Stomach (tissue), 9 donors: Measurements from ENCODE around the gene YWHAG. TPM values are rescaled to one million over a fixed set of nuclear protein-coding genes. Genes with fewer than 3 reads are reported as not detected.
"Not testable (repeated sequence)": the region's sequence is repeated elsewhere in the genome, so short reads cannot be mapped to it uniquely, and the experiment has no call there.

Experiments used
- DNase-seq, 2 donors: peaks; one replicate each; pipeline versions ENCODE4 v3.0.0 to v3.0.0-alpha.2; 2013 to 2019
- H3K27ac ChIP-seq, 5 donors: fragments of 200-600 bp in 4 of 5; sonication (generic) in 4 of 5; one replicate each; pipeline ENCODE4 v1.5.1; 2013 to 2019; ENCODE audit warnings: mild to moderate bottlenecking in 1 of 5, moderate library complexity in 1 of 5
- H3K27me3 ChIP-seq, 3 donors: fragments of 200-600 bp; sonication (generic); one replicate each; pipeline ENCODE4 v1.5.1; 2017 to 2019; ENCODE audit warnings: mixed run types in 1 of 3
- H3K36me3 ChIP-seq, 4 donors: fragments of 200-600 bp; sonication (generic); 1 replicate in 3 of 4; 2 replicates in 1 of 4; pipeline ENCODE4 v1.5.1; 2016 to 2019
- H3K4me1 ChIP-seq, 4 donors: fragments of 200-600 bp; sonication (generic); one replicate each; pipeline ENCODE4 v1.5.1; 2016 to 2019
- H3K4me3 ChIP-seq, 4 donors: fragments of 200-600 bp; sonication (generic) in 3 of 4; one replicate each; pipeline ENCODE4 v1.5.1; 2016 to 2019; ENCODE audit warnings: mild to moderate bottlenecking in 1 of 4
- H3K9me3 ChIP-seq, 4 donors: fragments of 200-600 bp; sonication (generic); one replicate each; pipeline ENCODE4 v1.5.1; 2016 to 2019
- CTCF ChIP-seq, 7 experiments: fragments of 450-650 bp in 4 of 7; fragments of 200-600 bp in 3 of 7; sonication (generic) in 3 of 7; IDR thresholded peaks; one replicate each; pipeline ENCODE4 v1.5.1; 2016 to 2019; ENCODE audit warnings: antibody characterized with exemption in 7 of 7, control low read depth in 2 of 7, mild to moderate bottlenecking in 1 of 7
- EP300 ChIP-seq: sonication (generic); formaldehyde crosslinking; IDR thresholded peaks from one replicate; pipeline ENCODE4 v1.6.1; 2017; ENCODE audit warnings: antibody characterized with exemption
- POLR2A ChIP-seq, 4 donors: fragments of 450-650 bp; IDR thresholded peaks; one replicate each; pipeline ENCODE4 v1.6.1; 2016; ENCODE audit warnings: antibody characterized with exemption in 4 of 4, control low read depth in 2 of 4, mild to moderate bottlenecking in 1 of 4, moderate library complexity in 1 of 4
- POLR2AphosphoS5 ChIP-seq, 3 donors: sonication (generic); formaldehyde crosslinking; IDR thresholded peaks; one replicate each; pipeline ENCODE4 v1.6.1; 2016; ENCODE audit warnings: antibody characterized with exemption in 3 of 3
- WGBS, 5 donors: extraction: QIAGEN DNeasy Blood & Tissue Kit in 3 of 5; methylation state at CpG; one replicate each; pipeline versions ENCODE4 v1.1.5 to v1.1.7; 2013 to 2018; 5-methylcytosine and 5-hydroxymethylcytosine counted together
- intact Hi-C: fragments of 100-400 bp; cut with DNase I; formaldehyde crosslinking; loops from one replicate; pipeline ENCODE4 v1.15.1; 2023; ENCODE audit warnings: low total_unique reads
- polyA plus RNA-seq, 3 donors: library from polyadenylated mRNA; stranded (reverse); fragments of 200-250 nt; gene quantifications; one replicate each; pipeline ENCODE4 v1.2.3, GENCODE V29; 2013
- total RNA-seq, 5 donors: library from RNA; depleted of rRNA; stranded (reverse); fragments of >200 nt; gene quantifications; one replicate each; pipeline versions ENCODE4 v1.1.0 to v1.2.3, GENCODE V29; 2014 to 2016
- donor health status: healthy with polysubstance abuse.
- donor health status: Bipolar disorder and iron deficiency.
- donor health status: healthy.

The YWHAG gene
- total and polyA plus RNA-seq, 8 donors: 26.7 to 64.6 (median 45.9) TPM

- Histone ChIP-seq H3K4me1 (peaks cover 55 to 86% (median 68%) of the 10 kb centered on the region in 4 donors), H3K9me3 (no peaks in the 10 kb centered on the region)
- intact Hi-C loops: no loop called here
Measured at GRCh38 chr7:76296743-76297740, 61.7 kb downstream of the YWHAG start.

GRCh38 chr7:76294344-76295024 is 64.3 kb downstream of the YWHAG start:
- DNase-seq: peak; percentile 96 to 97
- Histone ChIP-seq H3K36me3 (no peaks in the 10 kb centered on the region), H3K4me3 (peak overlapping the region in 3 of 4 donors; percentile 9 to 21 (median 17)), H3K27ac (peak overlapping the region; percentile 83 to 99 (median 93)), H3K9me3 (no peaks in the 10 kb centered on the region), H3K27me3 (no peaks in the 10 kb centered on the region), H3K4me1 (peaks cover 60 to 73% (median 69%) of the 10 kb centered on the region in 4 donors)
- WGBS, 5 donors: 16 to 37% (median 23%) methylated on average over 16 to 20 of the region's 20 CpGs
- TF ChIP-seq POLR2AphosphoS5 (IDR thresholded peaks at IDR 0.05) (peak; percentile 20 to 93 (median 84)), POLR2A (IDR thresholded peaks at IDR 0.05) (no peak)
- intact Hi-C loops: no loop called here

More at GRCh38 chr7:76296743-76297740, 61.7 kb downstream of the YWHAG start:
- Histone ChIP-seq H3K27ac (peak overlapping the region; percentile 79 to 99 (median 89)), H3K27me3 (no peaks in the 10 kb centered on the region), H3K4me3 (no peak overlapping the region), H3K36me3 (no peaks in the 10 kb centered on the region)
- DNase-seq: peak; percentile 83 to 94
- TF ChIP-seq EP300: no peak
- TF ChIP-seq POLR2A (IDR thresholded peaks at IDR 0.05): no peak
- TF ChIP-seq POLR2AphosphoS5 (IDR thresholded peaks at IDR 0.05): peak; percentile 71 to 90 (median 80)
- no peak for TF ChIP-seq CTCF (IDR thresholded peaks at IDR 0.05)
- WGBS, 5 donors: 44 to 50% (median 46%) methylated on average over 22 of the region's 22 CpGs

- Histone ChIP-seq H3K27ac (peak overlapping the region in 4 of 5 donors; percentile 87 to 99 (median 94)), H3K4me3 (no peak overlapping the region), H3K36me3 (no peaks in the 10 kb centered on the region), H3K4me1 (peaks cover 60 to 71% (median 68%) of the 10 kb centered on the region in 4 donors), H3K9me3 (no peaks in the 10 kb centered on the region), H3K27me3 (no peaks in the 10 kb centered on the region)
- no peak for TF ChIP-seq CTCF (IDR thresholded peaks at IDR 0.05)
- peak in 1 of 3 donors; percentile 22 for TF ChIP-seq POLR2AphosphoS5 (IDR thresholded peaks at IDR 0.05)
- no peak for DNase-seq
- intact Hi-C loops: no loop called here
- WGBS, 5 donors: 74 to 86% (median 84%) methylated on average over 8 of the region's 8 CpGs
Measured at GRCh38 chr7:76293407-76293901, 65.3 kb downstream of the YWHAG start.

- peak overlapping the region; percentile 6 to 99 (median 93) for H3K27ac ChIP-seq
Measured at GRCh38 chr7:76292911-76293310, 65.9 kb downstream of the YWHAG start.

GRCh38 chr7:76292213-76292573 is 66.6 kb downstream of the YWHAG start:
- 2 to 15% (median 8%) methylated on average over 5 of the region's 5 CpGs for WGBS, 5 donors
- no peak for DNase-seq
- intact Hi-C loops: no loop called here

More at GRCh38 chr7:76292911-76293310, 65.9 kb downstream of the YWHAG start:
- H3K4me3 ChIP-seq, H3K36me3 ChIP-seq, DNase-seq, H3K27me3 ChIP-seq, H3K9me3 ChIP-seq, intact Hi-C loops: not testable (repeated sequence)
- WGBS, 5 donors: 76 to 87% (median 84%) methylated on average over 5 of the region's 5 CpGs
- peaks cover 60 to 71% (median 68%) of the 10 kb centered on the region in 4 donors for H3K4me1 ChIP-seq

More at GRCh38 chr7:76292213-76292573, 66.6 kb downstream of the YWHAG start:
- Histone ChIP-seq H3K9me3 (no peaks in the 10 kb centered on the region), H3K4me3 (peak overlapping the region; percentile 26 to 38 (median 33)), H3K36me3 (no peaks in the 10 kb centered on the region), H3K27ac (peak overlapping the region; percentile 80 to 99 (median 93)), H3K27me3 (no peaks in the 10 kb centered on the region), H3K4me1 (peaks cover 54 to 64% (median 61%) of the 10 kb centered on the region in 4 donors)
- TF ChIP-seq POLR2A (IDR thresholded peaks at IDR 0.05) (no peak), EP300 (no peak), CTCF (IDR thresholded peaks at IDR 0.05) (no peak), POLR2AphosphoS5 (IDR thresholded peaks at IDR 0.05) (no peak)
